Left forelimb (tissue), 1 donor: ENCODE results near the gene AUH.
"Not testable (repeated sequence)": the region's sequence is repeated elsewhere in the genome, so short reads cannot be mapped to it uniquely, and the experiment has no call there.

Experiments
- DNase-seq: peaks from one replicate; pipeline ENCODE4 v3.0.0-alpha.2; 2018; ENCODE audit warnings: low spot score

The AUH gene

DNA sequence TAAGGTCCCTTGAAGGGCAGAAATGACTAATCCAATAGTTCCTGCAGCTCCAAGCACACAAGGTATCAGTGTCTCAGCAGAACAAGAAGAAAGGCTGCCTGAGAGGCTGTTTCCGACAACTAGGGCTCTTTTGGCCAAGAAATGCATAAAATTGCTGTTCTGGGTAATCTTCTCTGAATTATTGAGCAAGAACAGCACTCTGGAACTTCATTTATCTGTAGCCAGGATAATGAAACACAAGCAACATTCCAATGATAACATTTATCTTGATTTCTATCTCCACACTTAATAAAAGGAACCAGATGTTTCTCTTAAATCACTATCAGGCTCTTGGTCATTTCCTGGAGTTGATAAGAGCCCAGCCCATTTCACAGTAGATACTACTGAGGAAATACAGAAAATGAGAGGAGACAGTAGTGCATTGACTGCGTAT is 17.0 kb upstream of the AUH start:
- no peak for DNase-seq

DNA sequence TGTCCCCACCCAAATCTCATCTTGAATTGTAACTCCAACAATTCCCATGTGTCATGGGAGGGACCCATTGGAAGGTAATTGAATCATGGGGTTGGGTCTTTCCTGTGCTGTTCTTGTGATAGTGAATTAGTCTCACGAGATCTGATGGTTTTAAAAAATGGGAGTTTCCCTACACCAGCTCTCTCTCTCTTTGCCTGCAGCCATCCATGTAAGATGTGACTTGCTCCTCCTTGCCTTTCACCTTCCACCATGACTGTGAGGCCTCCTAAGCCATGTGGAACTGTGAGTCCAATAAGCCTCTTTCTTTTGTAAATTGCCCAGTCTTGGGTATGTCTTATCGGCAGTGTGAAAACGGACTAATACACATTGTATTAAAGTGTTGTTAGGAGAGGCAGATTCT is 16.3 kb upstream of the AUH start:
- DNase-seq: not testable (repeated sequence)

DNA sequence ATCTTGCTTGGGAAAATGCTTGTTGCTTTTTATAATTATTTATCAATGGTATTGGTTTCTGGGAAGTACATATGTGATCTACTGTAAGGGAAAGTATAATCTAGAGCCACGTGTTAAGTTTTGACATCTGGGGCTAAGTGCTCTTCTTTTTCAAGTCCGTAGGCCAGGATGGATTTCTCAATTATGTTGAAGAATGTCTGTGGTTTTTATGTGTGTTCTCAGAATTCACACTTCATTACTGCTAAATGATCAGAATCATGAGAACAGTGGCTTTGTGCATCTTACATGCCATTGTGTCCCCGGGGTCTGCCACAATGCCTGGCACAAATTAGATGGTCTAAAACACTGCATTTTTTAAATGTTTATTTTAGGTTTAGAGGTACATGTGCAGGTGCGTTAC is 14.5 kb upstream of the AUH start:
- DNase-seq: no peak

DNA sequence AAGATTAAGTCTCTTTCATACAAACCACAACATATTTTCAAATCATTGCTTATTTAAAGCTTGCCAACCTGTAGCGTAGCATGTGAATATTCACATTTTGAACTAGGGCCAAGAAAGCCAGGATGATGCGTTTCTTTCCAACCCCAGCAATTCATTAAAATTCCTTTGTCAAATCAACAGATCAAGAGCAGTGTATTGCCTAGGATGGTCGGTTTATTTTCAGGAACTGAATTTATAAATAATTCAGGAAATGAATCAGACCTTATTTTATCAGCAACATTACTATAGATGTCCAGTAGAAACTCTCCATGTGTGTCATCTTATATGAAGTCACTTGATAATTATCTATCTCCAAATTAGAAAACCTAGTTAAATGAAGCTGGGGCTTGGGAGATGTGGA is 13.2 kb upstream of the AUH start:
- DNase-seq: no peak

DNA sequence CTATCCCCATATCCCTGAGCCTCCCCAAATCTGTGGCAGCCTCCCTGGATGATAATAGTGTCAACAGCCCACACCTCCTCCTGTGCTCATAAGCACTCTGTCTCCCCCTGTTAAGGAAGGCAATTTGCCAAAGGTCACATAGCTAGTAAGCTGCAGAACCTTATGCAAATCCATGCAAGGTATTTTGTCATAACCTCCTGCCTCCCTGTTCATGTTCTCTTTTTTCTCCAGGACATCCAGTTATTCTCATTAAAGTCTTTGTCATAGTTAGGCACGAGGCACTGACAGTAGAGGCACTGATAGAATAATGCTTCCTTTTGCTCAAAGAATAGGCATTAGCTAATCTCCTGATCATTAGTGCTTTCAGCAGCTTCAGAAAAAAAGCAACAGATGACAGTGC is 10.2 kb upstream of the AUH start:
- no peak for DNase-seq

DNA sequence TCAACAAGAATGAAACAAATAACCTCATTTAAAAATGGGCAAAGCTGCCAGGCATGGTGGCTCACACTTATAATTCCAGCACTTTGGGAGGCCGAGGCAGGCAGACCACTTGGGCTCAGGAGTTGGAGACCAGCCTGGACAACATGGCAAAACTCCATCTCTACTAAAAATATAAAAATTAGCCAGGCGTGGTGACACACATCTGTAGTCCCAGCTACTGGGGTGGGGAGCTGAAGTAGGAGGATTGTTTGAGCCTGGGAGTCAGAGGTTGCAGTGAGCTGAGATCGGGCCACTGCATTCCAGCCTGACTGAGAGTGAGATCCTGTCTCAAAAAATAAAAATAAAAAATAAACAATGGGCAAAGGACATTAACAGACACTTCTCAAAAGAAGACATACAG is 8.3 kb upstream of the AUH start:
- DNase-seq: not testable (repeated sequence)

DNA sequence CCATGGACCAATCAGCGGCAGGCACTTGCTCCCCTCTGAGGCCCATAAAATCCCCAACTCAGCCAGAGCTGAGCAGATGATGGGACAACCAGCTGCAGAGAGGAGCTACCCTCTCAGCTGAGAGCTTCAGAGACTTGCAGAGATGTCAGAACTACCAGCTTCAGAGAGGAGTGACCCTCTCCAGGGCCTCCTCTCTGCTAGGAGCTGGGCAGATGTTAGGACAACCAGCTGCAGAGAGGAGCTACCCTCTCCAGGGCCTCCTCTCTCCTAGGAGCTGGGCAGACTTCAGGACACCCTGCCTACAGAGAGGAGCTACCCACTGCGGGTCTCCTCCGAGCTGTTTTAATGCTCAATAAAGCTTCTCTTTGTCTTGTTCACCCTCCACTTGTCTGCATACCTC is 3.0 kb upstream of the AUH start:
- no peak for DNase-seq

DNA sequence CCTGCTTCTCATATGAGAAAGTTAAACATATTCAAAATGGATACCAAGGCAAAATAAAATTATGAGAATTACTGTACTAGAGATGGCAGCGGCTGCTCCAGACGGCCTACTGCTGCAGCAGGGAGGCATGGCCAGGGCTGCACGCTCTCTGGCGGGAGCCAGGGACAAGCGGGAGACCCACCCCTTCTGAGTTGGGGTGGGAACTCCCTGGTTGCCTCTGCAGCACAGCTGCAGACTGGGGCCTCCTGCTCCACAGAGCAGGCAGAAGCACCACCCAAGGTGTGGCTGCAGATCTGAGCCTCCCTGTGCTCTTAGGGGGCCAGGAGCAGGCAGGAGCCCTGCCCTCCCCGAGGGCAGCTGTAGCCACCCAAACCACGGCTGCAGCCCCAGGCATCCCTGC is 2.3 kb upstream of the AUH start:
- DNase-seq: no peak

DNA sequence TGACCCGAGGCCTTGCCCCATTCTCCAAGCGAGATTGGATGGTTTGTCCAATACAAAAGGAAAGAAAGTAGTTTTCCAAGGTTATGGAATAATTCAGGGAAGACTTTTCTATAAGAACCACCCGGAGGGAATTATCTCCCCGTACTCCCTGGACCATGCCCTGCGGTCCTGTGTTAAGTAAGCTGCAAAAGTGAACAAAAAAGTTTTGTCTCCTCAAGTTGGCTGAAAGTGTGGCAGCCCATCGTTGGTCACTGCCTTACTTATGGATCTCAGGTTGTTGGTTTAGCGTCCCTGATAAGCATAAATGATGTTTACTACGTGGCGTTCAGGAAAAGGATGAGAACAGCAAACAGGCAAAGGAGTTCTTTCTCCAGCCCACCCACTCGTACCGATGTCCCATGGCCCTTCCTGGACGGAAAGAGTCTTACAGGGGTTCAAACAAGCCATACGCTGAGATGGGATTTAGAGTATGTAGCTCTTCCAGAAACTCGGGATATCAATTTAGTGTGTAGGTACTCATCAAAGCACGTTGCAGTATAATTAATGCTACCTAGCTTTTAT is 413 bp upstream of the AUH start:
- DNase-seq: no peak

DNA sequence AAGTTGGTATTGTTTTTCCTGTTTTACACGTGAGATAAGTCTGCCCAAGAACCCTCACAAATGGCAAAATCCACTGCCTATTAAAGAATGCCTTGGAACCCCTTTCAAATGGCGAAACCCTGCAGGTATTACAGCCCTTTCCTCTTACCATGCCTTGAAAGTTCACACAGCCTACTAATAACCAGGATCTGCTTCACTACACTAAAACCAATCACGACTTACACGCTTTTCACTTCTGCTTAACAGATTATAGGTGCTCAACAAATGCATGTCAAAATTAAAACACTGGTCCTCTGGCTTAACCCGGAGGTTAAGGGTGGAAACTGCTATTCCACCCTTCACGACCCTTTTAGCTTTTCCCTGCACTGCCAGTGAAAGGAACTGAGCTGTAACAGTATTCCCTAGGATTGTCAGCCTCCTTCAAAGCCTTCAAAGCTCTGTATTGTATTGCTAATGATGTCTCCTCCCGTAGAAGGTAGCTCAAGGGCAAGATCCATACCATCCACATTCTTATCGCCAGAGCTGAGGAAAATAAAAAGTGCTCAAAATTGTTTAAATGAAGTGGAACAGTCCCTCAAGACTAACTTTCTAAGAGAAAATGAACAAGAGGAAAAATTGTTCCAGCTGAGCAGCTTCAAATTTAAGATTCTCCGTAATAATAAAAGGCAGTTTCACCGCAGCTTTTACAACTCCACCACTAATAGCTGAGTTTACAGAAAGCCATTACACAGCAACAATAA is 997 bp downstream of the AUH start:
- DNase-seq: no peak

DNA sequence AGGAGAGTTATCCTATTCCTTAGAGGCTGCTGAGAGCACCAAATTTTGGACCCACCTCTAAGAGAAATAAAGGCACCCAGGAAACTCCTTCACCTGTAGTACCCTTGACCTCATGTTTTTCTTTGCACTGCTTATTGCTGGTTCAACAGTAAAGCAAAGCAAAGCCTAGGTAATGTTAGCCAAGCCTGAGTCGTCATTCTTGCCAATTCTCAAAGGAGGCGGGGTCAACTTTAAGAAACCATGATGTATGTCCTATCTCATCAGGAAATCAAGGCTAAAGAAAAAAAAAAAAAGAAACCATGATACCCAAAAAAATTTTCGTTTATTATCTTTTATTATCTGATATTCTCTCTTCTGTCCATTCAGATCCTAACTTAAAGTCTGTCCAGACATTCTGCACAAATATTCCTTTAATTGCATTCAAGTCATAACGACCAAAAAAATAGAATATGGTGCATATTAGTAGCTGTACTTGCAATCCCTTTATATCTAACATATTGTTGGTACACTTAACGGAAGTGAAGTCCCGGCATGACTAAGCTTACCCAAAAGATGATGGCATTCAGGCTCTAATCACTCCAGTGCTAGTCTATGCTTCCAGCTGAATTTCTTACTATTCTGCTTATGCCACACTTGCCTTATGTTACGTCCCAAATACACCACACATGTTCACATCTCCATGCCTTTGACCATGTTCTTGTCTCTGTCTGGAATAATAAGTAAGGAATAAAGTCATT is 1.8 kb downstream of the AUH start:
- no peak for DNase-seq

DNA sequence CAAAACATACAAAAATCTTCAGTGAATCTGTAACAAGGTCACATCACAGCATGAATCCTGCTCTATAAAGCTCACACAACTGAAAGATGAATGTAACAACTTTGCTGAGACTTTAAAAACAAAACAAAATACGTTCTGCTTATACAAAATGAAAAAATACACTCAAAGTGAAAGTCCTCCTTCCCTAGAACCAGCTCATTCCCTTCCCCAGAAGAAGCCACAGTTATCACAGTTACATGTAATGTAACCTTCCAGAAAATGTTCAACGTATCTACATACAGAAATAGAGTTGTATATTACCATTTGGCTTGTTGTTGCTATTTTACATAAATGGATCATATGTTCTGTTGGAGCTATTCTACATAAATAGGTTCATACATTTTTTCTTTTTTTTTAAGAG is 2.6 kb downstream of the AUH start:
- no peak for DNase-seq

DNA sequence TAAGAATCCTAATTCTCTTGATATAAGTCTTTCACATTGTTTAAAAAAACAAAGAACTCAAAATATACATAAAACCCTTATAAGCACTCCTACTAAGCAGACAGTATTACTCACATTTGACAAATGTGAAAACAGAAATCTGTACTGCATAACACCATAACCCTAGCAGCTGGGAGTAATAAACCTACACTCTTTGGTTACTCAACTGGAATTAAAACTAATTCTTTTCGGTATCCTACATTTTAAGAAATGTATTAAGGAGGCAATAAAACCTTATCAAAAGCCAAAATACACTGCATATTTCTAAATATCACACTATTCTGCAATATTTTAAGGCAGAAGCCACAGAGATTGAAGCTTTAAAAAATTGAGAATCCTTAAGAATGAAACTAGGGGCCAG is 6.8 kb downstream of the AUH start:
- DNase-seq: no peak

DNA sequence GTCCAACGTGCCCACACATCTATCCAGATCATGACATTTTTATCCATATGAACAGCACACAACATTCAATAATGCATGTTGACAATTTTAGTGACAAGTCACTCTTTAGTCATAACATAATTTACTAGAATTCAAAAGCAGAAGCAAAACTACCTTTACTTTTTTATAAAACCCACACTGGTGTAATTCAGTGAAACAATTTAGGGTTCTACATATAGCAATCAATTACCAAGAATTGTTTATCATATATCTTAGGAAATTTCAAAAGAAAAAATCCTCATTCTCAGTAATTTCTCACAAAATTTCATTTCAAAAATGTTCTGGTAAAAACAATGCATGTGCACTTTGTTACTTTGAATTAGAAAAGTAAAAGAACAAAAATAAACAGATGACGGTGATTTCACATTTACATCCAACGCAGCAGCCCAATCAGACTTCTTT is 12.6 kb downstream of the AUH start:
- DNase-seq: no peak

DNA sequence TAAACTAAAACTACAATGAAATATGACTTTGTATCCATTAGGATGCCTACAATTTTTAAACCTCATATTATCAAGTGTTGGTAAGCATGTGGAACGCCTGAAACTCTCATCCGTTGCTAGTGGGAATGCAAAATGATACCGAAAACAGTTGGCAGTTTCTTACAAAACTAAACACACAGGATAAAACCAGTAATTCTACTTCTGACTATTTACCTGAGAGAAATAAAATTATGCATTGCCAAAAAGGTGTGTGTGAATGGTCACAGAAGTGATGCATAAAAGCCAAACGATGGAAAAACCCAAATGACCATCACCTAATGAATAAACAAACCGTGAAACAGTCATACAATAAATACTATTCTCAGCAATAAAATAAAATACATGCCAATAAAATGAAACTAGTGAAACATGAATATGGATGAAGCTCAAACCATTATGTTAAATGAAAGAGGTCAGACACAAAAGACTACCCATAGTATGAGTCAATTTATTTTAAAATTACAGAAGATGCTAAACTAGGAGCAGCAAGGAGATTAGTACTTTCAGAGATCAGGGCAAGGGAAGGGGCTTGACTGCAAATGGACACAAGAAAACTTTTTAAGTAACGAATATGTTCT is 13.4 kb downstream of the AUH start:
- DNase-seq: no peak

DNA sequence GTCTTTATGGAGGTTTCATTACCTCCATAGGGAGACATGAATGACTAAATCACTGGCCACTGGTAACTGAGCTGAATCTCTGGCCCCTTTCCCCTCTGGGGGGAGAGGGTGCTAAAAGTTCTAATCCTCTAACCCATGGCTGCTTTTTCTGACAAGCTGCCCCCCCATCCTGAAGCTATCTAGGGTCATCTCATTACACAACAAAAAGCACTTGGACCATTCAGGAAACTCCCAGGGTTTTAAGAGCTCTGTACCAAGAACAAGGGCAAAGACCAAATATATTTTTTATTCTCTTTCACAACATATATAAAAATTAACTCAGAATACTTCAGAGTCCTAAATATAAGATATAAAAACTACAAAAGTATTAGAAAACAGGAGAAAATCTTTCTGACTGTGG is 14.3 kb downstream of the AUH start:
- DNase-seq: no peak

DNA sequence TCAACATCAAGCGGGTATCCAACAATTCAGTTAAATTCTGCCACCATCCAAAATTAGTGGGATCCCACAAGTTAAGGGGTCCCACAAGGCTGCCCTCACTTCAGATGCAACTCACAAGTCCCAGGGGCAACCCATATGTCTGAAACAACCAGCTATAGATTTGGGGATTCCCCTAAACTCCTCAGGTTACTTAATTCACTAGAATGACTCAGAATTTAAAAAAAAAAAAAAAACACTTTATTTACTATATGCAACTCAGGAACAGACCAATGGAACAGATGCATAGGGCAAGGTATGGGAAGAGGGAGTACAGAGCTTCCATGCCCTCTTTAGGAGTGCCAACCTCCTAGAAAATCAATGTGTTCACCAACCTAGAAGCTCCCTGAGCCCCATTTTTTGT is 15.1 kb downstream of the AUH start:
- no peak for DNase-seq

DNA sequence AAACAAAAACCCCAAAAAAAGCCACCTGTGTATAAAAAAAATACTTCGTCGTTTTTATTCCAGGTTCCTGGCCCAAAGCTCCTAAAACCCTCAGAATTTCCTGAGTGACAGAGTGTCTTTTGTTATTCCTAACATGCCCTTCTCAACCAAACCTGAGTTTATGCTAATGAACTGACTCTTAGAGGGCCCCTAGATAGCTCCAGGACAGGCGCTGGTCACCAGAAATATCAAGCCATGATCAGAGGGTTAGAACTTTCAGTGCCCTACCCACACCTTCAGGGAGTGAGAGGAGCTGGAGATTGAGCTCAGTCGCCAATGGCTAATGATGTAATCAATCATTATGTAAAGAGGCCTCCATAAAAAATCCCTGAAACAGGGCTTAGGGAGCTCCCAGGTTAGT is 15.7 kb downstream of the AUH start:
- no peak for DNase-seq

DNA sequence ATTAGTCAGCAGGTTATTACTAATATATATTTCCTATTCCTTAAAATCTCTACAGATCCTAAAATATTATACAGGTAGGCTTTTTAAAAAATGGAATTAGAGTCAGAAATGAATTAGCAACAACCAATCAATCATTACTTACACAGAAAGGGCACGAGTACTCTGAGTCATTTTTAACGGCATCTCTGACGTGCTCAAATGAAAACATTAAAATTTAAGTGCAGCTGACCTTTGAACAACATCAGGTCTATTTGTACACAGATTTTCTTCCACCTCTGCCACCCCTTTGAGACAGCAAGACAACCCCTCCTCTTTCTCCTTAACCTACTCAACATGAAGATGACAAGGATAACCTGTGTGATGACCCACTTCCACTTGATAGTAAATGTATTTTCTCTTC is 19.1 kb downstream of the AUH start:
- no peak for DNase-seq

DNA sequence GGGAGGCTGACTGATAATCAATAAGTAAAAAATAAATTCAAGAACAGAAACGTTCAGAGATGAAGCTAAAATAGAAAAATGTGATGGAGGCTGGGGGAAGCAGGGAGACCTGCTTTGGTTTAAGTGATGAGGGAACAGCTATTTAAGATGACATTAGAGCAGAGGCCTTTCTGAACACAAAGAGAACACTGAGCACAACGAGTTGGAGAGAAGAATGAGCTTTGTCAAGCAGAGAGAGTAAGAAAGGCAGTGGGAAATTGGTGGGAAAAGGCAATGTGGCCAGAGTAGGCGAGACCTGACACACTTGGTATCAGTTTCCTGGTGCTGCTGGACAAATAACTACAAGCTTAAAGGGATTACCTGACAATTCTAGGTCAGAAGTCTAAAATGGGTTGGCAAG is 20.0 kb downstream of the AUH start:
- no peak for DNase-seq

DNA sequence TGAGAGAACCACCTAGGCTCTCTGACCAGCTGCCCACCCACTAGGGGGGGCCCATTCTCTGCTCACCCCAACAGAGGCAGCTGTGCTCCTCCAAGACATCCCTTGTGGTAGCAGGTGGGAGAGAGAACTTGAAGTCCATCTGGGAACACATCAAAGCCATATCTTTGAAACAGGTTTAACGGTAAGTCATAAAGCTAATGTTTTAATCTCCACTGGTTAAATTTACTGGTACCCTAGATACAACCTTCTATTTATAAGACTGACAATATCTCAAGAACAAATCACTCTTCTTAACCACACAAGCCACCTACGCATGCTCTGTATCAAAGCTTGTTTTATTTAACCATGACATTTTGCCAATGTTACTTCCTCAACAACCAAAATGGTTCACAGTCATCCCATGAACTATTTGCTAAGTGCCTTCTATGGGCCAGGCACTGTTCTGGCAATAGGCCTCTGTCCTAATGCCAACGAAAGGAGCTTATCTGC is 20.4 kb downstream of the AUH start:
- DNase-seq: no peak

DNA sequence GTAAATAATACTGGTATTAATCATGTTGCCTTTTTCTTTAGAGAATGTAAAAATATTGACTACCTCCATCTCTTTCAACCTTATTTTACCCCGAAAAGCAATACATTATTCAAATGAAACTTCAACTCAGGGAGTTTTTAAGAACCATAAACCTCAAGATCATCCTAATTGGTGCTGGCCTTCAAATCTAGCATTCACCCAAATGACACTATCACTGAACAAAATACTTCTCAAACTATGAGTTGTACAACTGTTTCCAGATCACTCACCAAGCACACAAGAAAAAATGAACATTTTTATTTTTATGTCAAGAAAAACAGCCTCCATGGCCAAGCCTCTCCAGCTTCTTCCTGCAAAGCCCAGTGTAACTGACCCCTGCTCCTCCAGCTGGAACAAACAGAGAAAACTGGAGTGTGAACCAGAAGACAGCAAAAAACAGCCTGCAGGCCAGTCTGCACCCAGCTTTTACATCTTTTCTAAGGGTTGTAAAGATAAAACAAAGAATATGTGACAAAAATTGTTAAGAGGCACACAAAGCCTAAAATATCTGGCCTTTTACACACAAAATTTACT is 21.2 kb downstream of the AUH start:
- no peak for DNase-seq

DNA sequence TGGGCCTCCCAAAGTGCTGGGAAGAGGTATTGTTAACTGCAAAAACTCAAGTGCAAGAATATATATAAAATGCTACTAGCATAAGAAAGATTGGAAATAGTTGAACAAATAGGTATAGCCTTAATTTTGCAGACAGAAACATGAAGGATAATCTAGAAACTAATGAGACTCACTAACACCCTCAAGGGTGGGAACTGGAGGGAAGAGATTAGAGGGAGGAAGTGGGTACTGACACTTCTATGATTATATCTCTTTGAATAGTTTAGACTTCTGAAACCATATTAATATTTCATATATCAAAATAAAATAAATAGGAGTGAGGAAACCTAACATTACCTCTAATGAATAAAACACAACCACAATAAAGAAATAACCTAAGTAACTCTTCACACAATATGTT is 23.0 kb downstream of the AUH start:
- no peak for DNase-seq
